Measurements from ENCODE around the gene IFT172. TPM values are rescaled to one million over a fixed set of nuclear protein-coding genes. Genes with fewer than 3 reads are reported as not detected.
"Not testable (repeated sequence)": the region's sequence is repeated elsewhere in the genome, so short reads cannot be mapped to it uniquely, and the experiment has no call there.

The IFT172 gene
- total RNA-seq, 4 donors from 2014 or later = 7.6 to 19.6 (median 13.5) TPM

DNA sequence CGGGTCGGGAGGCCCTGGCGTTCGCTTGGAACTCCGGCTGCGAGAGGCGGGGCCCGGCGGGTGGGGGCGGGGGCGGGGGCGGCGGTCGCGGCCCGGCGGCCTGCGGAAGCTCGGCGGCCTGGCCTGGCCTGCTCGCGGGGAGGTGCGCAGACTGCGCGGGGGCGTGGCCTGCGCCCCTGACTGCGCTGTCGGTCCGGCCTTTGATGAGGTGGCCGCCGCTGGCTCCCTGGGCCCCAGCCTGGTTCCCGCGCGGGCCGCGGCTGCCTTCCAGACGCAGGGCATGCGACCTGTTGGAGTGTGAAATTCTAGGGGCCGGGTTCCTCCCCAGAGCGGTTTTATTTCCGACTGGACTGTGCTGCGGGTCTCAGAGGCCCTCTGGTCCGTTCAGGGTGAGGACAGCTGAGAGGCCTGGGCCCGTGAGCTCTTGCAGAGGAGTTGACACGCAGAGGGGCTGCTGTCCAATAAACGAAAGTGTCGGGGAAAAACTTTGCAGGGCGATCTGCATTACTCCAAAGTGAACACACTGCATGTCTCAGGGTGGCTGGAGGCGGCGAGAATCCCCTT is 60.5 kb downstream of the IFT172 start:
- peak overlapping the region; percentile 99 to 100 (median 100) for H3K27ac ChIP-seq
- peaks cover 11 to 45% (median 27%) of the 10 kb centered on the region in 3 donors for H3K4me1 ChIP-seq
- peaks cover 5 to 23% (median 9%) of the 10 kb centered on the region in 3 donors for H3K36me3 ChIP-seq
- 0% methylated on average over 1 to 7 of the region's 51 CpGs for WGBS, 2 donors
- H3K9me3 ChIP-seq = no peaks in the 10 kb centered on the region
- no peaks in the 10 kb centered on the region for H3K27me3 ChIP-seq
- TF ChIP-seq, protein P1, sequence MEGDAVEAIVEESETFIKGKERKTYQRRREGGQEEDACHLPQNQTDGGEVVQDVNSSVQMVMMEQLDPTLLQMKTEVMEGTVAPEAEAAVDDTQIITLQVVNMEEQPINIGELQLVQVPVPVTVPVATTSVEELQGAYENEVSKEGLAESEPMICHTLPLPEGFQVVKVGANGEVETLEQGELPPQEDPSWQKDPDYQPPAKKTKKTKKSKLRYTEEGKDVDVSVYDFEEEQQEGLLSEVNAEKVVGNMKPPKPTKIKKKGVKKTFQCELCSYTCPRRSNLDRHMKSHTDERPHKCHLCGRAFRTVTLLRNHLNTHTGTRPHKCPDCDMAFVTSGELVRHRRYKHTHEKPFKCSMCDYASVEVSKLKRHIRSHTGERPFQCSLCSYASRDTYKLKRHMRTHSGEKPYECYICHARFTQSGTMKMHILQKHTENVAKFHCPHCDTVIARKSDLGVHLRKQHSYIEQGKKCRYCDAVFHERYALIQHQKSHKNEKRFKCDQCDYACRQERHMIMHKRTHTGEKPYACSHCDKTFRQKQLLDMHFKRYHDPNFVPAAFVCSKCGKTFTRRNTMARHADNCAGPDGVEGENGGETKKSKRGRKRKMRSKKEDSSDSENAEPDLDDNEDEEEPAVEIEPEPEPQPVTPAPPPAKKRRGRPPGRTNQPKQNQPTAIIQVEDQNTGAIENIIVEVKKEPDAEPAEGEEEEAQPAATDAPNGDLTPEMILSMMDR (IDR thresholded peaks at IDR 0.05) = no peak
- TF ChIP-seq POLR2A (IDR thresholded peaks at IDR 0.05) = peak in 1 of 4 donors; percentile 2
- H3K4me3 ChIP-seq = peak overlapping the region; percentile 85 to 100 (median 96)
- intact Hi-C loops (cut with DNase I) = no loop called here
- peak; percentile 12 for DNase-seq

DNA sequence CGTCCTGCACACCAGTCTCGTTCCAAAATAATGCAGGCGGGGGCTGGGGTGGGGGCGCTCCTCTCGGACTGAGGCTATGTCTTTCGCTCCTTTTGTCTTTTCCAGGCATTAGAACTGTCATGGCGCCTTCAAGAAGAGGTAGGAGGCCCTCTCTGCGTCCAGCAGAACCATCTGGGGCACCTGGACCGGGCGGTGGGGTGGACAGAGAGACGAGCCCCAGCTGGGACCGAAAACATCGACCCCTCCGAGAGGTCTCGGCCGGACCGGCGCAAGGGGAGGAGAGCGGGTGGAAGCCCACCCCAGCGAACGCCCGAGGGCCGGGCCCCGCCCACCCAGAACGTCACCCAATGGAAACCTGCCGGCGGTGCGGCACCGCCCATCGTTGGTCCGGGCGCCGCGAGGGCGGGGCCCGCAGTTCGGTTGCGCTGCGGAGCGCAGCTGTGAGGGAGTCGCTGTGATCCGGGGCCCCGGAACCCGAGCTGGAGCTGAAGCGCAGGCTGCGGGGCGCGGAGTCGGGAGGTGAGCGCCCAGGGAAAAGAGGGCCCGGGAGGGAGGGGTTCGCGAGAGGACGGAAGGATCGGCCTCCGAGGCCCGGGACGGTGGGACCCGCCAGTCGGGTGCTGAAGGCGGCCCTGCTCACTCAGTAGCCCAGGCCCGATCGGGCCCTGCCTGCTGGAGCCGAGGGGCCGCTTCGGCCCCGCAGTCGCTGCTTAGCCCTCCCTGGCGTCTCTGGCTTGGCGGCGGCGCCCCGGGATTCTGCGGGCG is 61.1 kb downstream of the IFT172 start, which contains the start of gene NRBP1:
Gene NRBP1, plus strand, starts transcription at position 419 of the 765 bp plus-strand sequence. CDS start 4,643 bp downstream, outside the sequence.
- H3K36me3 ChIP-seq = peaks cover under 1 to 16% (median 4%) of the 10 kb centered on the region in 3 donors
- DNase-seq = peak; percentile 37
- 0% methylated on average over 4 to 20 of the region's 75 CpGs for WGBS, 2 donors
- H3K27ac ChIP-seq = peak within 1 kb of the TSS; percentile 99 to 100 (median 100)
- no peaks in the 10 kb centered on the region for H3K27me3 ChIP-seq
- no peaks in the 10 kb centered on the region for H3K9me3 ChIP-seq
- H3K4me1 ChIP-seq = peaks cover 11 to 45% (median 27%) of the 10 kb centered on the region in 3 donors
- H3K4me3 ChIP-seq = peak within 1 kb of the TSS; percentile 85 to 100 (median 96)
- peak in 3 of 4 donors; percentile 74 to 96 (median 92) for TF ChIP-seq POLR2A (IDR thresholded peaks at IDR 0.05)
- TF ChIP-seq, protein P1 (IDR thresholded peaks at IDR 0.05) = peak in 1 of 6 experiments; percentile 7
- intact Hi-C loops (cut with DNase I) = no loop called here

DNA sequence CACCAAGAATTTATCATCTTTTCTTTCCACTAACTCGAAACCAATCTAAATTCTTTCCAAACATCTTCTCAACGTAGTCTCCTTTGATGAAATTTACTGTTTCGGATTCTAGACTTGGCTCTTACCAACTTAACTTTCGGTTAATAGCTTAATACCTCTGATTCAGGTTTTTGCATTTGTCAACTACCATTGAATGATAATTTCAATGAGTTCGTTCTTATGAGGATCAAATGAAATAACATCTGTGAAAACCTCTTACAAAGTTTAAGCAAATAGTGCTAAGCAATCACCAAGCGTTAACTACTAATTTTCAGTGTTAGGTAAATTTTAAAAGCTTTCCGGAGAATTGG is 61.7 kb downstream of the IFT172 start:
- H3K9me3 ChIP-seq = no peaks in the 10 kb centered on the region
- H3K4me1 ChIP-seq = peaks cover 11 to 45% (median 27%) of the 10 kb centered on the region in 3 donors
- TF ChIP-seq, protein P1 (IDR thresholded peaks at IDR 0.05) = no peak
- no peak for TF ChIP-seq POLR2A (IDR thresholded peaks at IDR 0.05)
- no peaks in the 10 kb centered on the region for H3K27me3 ChIP-seq
- peaks cover 0 to 11% (median 0%) of the 10 kb centered on the region in 3 donors for H3K36me3 ChIP-seq
- peak overlapping the region; percentile 99 to 100 (median 100) for H3K27ac ChIP-seq
- DNase-seq = no peak
- intact Hi-C loops (cut with DNase I) = no loop called here
- peak overlapping the region; percentile 85 to 100 (median 96) for H3K4me3 ChIP-seq
- 19 to 21% methylated on average over 7 of the region's 7 CpGs for WGBS, 2 donors

DNA sequence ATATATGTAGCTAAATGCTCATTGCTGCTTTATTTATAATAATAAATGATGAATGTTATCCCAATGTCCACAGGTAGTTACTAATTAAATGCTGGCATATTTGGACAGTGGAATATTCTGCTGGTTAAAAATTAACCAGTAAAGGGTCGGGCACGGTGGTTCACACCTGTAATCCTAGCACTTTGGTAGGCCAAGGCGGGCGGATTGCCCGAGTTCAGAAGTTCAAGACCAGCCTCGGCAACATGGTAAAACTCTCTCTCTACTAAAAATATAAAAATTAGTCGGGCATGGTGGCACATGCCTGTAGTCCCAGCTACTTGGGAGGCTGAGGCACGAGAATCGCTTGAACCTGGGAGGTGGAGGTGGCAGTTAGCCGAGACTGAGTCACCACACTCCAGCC is 64.5 kb downstream of the IFT172 start:
- 80 to 84% methylated on average over 10 of the region's 10 CpGs for WGBS, 2 donors

DNA sequence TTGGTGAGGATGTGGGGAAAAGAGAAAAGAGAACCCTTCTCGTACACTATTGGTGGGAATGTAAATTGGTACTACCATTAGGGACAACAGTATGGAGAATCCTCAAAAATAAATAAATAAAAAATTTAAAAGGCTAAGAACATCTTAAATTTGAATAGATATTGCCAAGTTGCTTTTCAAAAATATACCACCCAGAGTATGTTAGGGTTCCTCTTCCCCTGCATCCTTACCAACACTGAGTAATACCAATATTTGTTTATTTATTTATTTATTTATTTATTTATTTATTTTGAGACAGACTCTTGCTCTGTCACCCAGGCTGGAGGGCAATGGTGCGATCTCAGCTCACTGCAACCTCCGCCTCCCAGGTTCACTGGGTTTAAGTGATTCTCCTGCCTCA is 66.6 kb downstream of the IFT172 start:
- Histone ChIP-seq H3K27me3 (no peaks in the 10 kb centered on the region), H3K4me3 (no peak overlapping the region), H3K36me3 (no peaks in the 10 kb centered on the region), H3K9me3 (no peaks in the 10 kb centered on the region), H3K4me1 (peaks cover 0 to 8% (median 5%) of the 10 kb centered on the region in 3 donors), H3K27ac (no peak overlapping the region)
- DNase-seq = no peak
- WGBS, 2 donors = 91 to 95% methylated on average over 3 of the region's 3 CpGs
- TF ChIP-seq POLR2A (IDR thresholded peaks at IDR 0.05) = no peak
- TF ChIP-seq, protein P1 (IDR thresholded peaks at IDR 0.05) = no peak
- intact Hi-C loops (cut with DNase I) = no loop called here

More for the DNA sequence above, 64.5 kb downstream of the IFT172 start:
- H3K9me3 ChIP-seq; H3K27me3 ChIP-seq; DNase-seq; H3K36me3 ChIP-seq; H3K4me3 ChIP-seq; H3K27ac ChIP-seq; intact Hi-C loops (cut with DNase I): not testable (repeated sequence)
- peaks cover 9 to 17% (median 10%) of the 10 kb centered on the region in 3 donors for H3K4me1 ChIP-seq
